ENCODE results near the gene PAX6. TPM values are rescaled to one million over a fixed set of nuclear protein-coding genes. Genes with fewer than 3 reads are reported as not detected.

Gene PAX6
- total RNA-seq, 2 donors from 2014 or later, result 5.4 to 6.8 TPM

DNA sequence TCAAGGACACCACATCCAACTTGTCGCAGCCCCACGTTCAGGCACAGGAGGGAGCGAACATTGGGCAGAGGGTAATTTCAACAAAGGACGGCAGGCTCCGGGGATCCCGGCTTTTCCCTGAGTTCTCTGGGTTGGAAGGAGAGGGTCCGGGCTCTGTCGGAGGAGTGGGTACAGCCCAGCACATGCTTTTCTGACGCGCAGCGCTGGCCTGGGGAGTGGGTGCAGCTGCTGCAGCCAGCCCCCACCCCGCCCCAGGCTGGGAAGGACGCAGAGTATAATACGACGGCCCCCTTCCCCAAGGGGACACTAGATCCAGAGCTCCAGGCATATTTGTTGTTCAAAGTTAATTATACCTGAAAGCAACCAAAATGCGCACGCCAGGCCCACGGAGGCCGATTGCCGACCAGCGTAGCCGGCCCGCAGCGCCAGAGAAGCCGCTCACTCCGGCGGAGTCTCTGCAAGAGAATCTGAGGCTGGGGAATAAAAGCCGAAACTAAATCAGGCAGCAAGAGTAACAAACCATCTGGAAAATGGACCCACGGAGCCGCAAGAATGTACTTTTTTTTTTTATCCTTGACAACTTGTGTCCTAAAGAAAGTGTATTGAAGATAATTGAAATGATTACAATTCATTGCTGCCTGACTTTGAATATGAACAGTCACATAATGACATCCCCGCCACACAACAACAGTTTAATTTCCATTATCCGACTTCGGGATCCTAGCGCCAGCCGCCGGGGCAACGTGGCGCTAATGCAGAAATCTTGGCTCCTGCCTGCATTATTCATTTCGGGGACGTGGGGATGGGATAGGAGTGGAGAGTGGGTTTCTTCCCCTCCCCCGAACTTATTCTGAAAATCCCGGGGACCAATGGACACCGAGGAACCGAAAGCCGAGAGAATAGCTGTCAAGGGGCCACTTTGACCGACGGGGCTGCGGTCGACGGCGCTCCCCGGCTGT is 14.0 kb upstream of the PAX6 start:
- H3K4me1 ChIP-seq (ENCODE audit: control insufficient read depth, insufficient read depth, low read length), result peaks cover 22% of the 10 kb centered on the region
- no peak overlapping the region for H3K27ac ChIP-seq (ENCODE audit: low read depth, low read length)
- H3K36me3 ChIP-seq (ENCODE audit: control insufficient read depth, insufficient read depth, low read length), result no peaks in the 10 kb centered on the region
- H3K4me3 ChIP-seq (ENCODE audit: low read length), result no peak overlapping the region
- Mint-ChIP-seq H3K4me3 (peak overlapping the region; percentile 26), H3K9me3 (no peaks in the 10 kb centered on the region), H3K36me3 (ENCODE audit: low read depth) (no peaks in the 10 kb centered on the region), H3K27ac (no peak overlapping the region), H3K4me1 (peaks cover 47% of the 10 kb centered on the region), H3K27me3 (ENCODE audit: insufficient read depth) (peaks cover 91% of the 10 kb centered on the region)
- WGBS, 2 experiments (ENCODE audit: insufficient coverage in 1 of 2, insufficient read length in 1 of 2), result 1 to 6% methylated on average over 20 to 52 of the region's 52 CpGs
- DNase-seq, result peak; percentile 70
- peaks cover 83% of the 10 kb centered on the region for H3K27me3 ChIP-seq (ENCODE audit: control insufficient read depth, insufficient read depth, low read length, poor library complexity, severe bottlenecking)
- no peaks in the 10 kb centered on the region for H3K9me3 ChIP-seq (ENCODE audit: control insufficient read depth, low read length)
- no peak for TF ChIP-seq CTCF (conservative IDR thresholded peaks at IDR 0.05)
- H3K9ac ChIP-seq (ENCODE audit: extremely low read depth, low read length, poor library complexity, severe bottlenecking), result no peak overlapping the region

DNA sequence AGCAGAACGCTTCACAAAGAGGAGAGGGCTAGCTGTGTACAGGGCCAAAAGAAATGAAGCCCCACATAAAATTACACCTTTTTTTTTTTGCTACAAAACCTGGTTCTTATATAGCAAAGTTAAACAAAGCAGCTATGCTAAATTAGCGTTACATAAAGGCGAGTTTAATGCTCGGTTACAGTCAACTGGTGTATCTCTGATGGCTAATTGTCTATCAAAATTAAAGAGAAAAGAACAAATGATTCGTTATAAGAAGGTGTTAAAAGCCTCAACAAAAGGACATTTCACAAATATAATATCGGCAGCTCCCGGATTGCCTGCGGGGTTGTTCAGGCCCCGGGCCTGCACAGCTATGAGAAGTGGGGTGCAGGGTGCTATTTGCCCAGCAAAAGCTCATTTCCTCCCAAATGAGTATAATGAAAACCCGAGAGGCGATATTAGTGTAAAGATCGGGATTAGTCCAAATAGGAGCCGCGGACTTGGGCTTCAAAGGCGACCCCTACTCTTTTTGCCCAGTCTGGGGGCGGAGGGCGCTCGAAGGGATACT is 13.3 kb upstream of the PAX6 start:
- H3K4me1 ChIP-seq (ENCODE audit: control insufficient read depth, insufficient read depth, low read length), result peaks cover 19% of the 10 kb centered on the region
- no peaks in the 10 kb centered on the region for H3K36me3 ChIP-seq (ENCODE audit: control insufficient read depth, insufficient read depth, low read length)
- H3K9ac ChIP-seq (ENCODE audit: extremely low read depth, low read length, poor library complexity, severe bottlenecking), result no peak overlapping the region
- Mint-ChIP-seq H3K36me3 (ENCODE audit: low read depth) (no peaks in the 10 kb centered on the region), H3K4me3 (peak overlapping the region; percentile 26), H3K9me3 (no peaks in the 10 kb centered on the region), H3K27me3 (ENCODE audit: insufficient read depth) (peaks cover 93% of the 10 kb centered on the region), H3K4me1 (peaks cover 40% of the 10 kb centered on the region), H3K27ac (no peak overlapping the region)
- no peak for TF ChIP-seq CTCF (conservative IDR thresholded peaks at IDR 0.05)
- no peaks in the 10 kb centered on the region for H3K9me3 ChIP-seq (ENCODE audit: control insufficient read depth, low read length)
- DNase-seq, result no peak
- no peak overlapping the region for H3K4me3 ChIP-seq (ENCODE audit: low read length)
- no peak overlapping the region for H3K27ac ChIP-seq (ENCODE audit: low read depth, low read length)
- WGBS, 2 experiments (ENCODE audit: insufficient coverage in 1 of 2, insufficient read length in 1 of 2), result 12 to 18% methylated on average over 9 to 18 of the region's 18 CpGs
- H3K27me3 ChIP-seq (ENCODE audit: control insufficient read depth, insufficient read depth, low read length, poor library complexity, severe bottlenecking), result peaks cover 91% of the 10 kb centered on the region

GRCh38 chr11:31823644-31824331 is 12.7 kb upstream of the PAX6 start:
- Histone ChIP-seq H3K9me3 (ENCODE audit: control insufficient read depth, low read length) (no peaks in the 10 kb centered on the region), H3K4me1 (ENCODE audit: control insufficient read depth, insufficient read depth, low read length) (peaks cover 15% of the 10 kb centered on the region), H3K27me3 (ENCODE audit: control insufficient read depth, insufficient read depth, low read length, poor library complexity, severe bottlenecking) (peaks cover 97% of the 10 kb centered on the region), H3K36me3 (ENCODE audit: control insufficient read depth, insufficient read depth, low read length) (no peaks in the 10 kb centered on the region), H3K27ac (ENCODE audit: low read depth, low read length) (no peak overlapping the region), H3K4me3 (ENCODE audit: low read length) (no peak overlapping the region), H3K9ac (ENCODE audit: extremely low read depth, low read length, poor library complexity, severe bottlenecking) (no peak overlapping the region)
- Mint-ChIP-seq H3K4me1 (peaks cover 39% of the 10 kb centered on the region), H3K36me3 (ENCODE audit: low read depth) (no peaks in the 10 kb centered on the region), H3K27me3 (ENCODE audit: insufficient read depth) (peaks cover 95% of the 10 kb centered on the region), H3K4me3 (no peak overlapping the region), H3K9me3 (no peaks in the 10 kb centered on the region), H3K27ac (no peak overlapping the region)
- 23 to 24% methylated on average over 6 to 24 of the region's 24 CpGs for WGBS, 2 experiments (ENCODE audit: insufficient coverage in 1 of 2, insufficient read length in 1 of 2)
- no peak for TF ChIP-seq CTCF (conservative IDR thresholded peaks at IDR 0.05)
- DNase-seq, result peak; percentile 77

Data from endodermal cell (in vitro differentiated cells).